Activated CD8-positive, alpha-beta T cell treated with anti-CD3 and anti-CD28 coated beads, Interleukin-2, amount 10 ng/mL, durations not matched to agents 7 days and 5 days (primary cell): ENCODE results near the gene SLC36A2. TPM values are rescaled to one million over a fixed set of nuclear protein-coding genes. Genes with fewer than 3 reads are reported as not detected.
"Not testable (repeated sequence)": the region's sequence is repeated elsewhere in the genome, so short reads cannot be mapped to it uniquely, and the experiment has no call there.

Source experiments
- ATAC-seq: fragments of 150-1000 bp; cut with Tn5 transposase; one replicate; pipeline ENCODE4 v1.10.0; 2021; ENCODE audit warnings: moderate library complexity
- CTCF ChIA-PET: fragments of 350-600 bp; sonication (Branson Sonifier 250); formaldehyde crosslinking; loops from one replicate; lab custom pipeline; 2021; ENCODE audit warnings: antibody characterized with exemption; lab: Charles Lee
- POLR2A ChIA-PET: fragments of 350-600 bp; sonication (Branson Sonifier 250); formaldehyde crosslinking; loops from one replicate; lab custom pipeline; 2021; ENCODE audit warnings: antibody characterized with exemption; lab: Charles Lee
- DNase-seq: peaks from one replicate; pipeline ENCODE4 v3.0.0-alpha.2; 2020
- H3K27ac Mint-ChIP-seq: one replicate; pipeline ENCODE4 v1.8.0; 2021; ENCODE audit warnings: mild to moderate bottlenecking, mixed read lengths
- H3K27me3 Mint-ChIP-seq: one replicate; pipeline ENCODE4 v1.8.0; 2021; ENCODE audit warnings: low read depth, mixed read lengths
- H3K36me3 Mint-ChIP-seq: one replicate; pipeline ENCODE4 v1.8.0; 2021; ENCODE audit warnings: low read depth, mixed read lengths
- H3K4me1 Mint-ChIP-seq: one replicate; pipeline ENCODE4 v1.8.0; 2021; ENCODE audit warnings: low read depth, mixed read lengths
- H3K4me3 Mint-ChIP-seq: one replicate; pipeline ENCODE4 v1.8.0; 2021; ENCODE audit warnings: mild to moderate bottlenecking, mixed read lengths
- H3K9me3 Mint-ChIP-seq: one replicate; pipeline ENCODE4 v1.8.0; 2022; ENCODE audit warnings: mixed read lengths; ENCODE audit not compliant: insufficient read depth
- total RNA-seq, 2 experiments: library from RNA; stranded (reverse); gene quantifications; one replicate each; pipeline ENCODE4 v1.2.3, GENCODE V29; 2021

SLC36A2 gene
- total RNA-seq = not detected

DNA sequence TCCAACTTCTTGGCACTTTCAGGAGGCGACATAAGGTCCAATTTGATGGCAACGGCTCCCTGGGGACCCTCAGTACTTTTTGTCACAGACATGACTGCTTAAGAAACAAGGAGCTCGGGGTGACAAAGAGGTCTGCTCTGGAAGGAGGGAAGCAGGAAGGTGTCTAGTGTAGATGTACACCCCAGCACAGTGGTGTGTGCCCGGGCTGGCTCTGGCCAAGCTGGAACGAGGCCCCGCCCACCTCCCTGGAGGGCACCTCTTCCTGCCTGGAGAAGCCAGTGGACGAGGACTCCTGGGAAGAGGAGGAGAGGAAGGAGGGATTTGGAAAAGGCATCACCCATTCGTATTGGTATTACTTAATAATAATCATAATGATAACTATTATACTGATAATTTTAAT lies at the start of gene SLC36A2:
TSS of gene SLC36A2 (minus strand) at position 191 of the 400 bp plus-strand sequence. CDS start at position 92, 99 bp downstream.
- Mint-ChIP-seq H3K27ac (no peak within 1 kb of the TSS), H3K9me3 (no peaks in the 10 kb centered on the region), H3K4me3 (no peak within 1 kb of the TSS), H3K4me1 (no peaks in the 10 kb centered on the region), H3K36me3 (no peaks in the 10 kb centered on the region), H3K27me3 (peaks cover 27% of the 10 kb centered on the region)
- CTCF ChIA-PET = no interaction called here
- DNase-seq (no peak), ATAC-seq (no peak)
- POLR2A ChIA-PET = no interaction called here

DNA sequence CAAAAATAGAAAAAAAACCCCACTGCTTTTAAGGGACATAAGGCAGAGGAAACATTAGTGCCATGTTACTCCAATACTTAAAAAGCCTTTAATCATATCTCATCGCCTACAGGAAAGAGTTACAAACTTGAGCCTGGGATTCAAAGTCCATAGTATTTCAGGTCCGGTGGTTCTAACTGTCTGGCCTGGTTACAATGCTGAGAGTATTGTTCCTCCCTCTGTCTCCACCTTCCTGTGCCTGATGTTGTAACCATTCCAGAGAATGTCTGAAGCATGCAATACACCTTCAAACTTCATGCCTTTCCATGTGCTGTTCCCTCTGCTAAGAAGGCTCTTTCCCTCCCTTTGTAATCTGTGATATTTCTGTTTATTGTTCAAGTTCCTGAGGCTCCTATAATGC lies 41.6 kb upstream of the SLC36A2 start:
- no peak overlapping the region for H3K4me3 Mint-ChIP-seq
- peaks cover 29% of the 10 kb centered on the region for H3K27me3 Mint-ChIP-seq
- ATAC-seq (no peak), DNase-seq (no peak)
- H3K36me3 Mint-ChIP-seq = no peaks in the 10 kb centered on the region
- H3K9me3 Mint-ChIP-seq = no peaks in the 10 kb centered on the region
- no peak overlapping the region for H3K27ac Mint-ChIP-seq
- ChIA-PET POLR2A (no interaction called here), CTCF (no interaction called here)
- H3K4me1 Mint-ChIP-seq = no peaks in the 10 kb centered on the region

DNA sequence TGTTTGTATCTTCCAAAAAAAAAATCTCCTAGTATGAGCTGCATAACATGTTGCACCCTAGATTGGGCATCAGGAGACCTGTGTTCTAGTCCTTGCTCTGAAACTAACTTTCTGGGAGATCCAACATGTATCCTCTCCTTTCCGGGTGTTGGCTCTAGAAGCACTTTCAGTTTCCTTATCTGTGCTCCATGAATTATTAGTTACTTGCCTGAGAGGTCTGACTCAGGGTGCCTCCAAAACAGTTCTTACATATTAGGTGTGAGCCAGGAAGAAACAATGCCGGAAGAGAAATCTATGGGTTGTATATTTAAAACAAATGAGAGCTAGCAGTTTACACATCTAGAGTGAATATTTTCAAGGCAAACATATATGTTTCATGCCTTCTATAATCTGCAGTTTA lies 36.7 kb upstream of the SLC36A2 start:
- ATAC-seq (no peak), DNase-seq (no peak)
- H3K27me3 Mint-ChIP-seq = peaks cover 18% of the 10 kb centered on the region
- CTCF ChIA-PET = interaction anchor here (1.5 kb wide), 1 partner anchor 268 kb away, joined by 6 read pairs; no protein-coding TSS in a partner anchor
- POLR2A ChIA-PET = no interaction called here
- no peak overlapping the region for H3K27ac Mint-ChIP-seq
- no peaks in the 10 kb centered on the region for H3K9me3 Mint-ChIP-seq
- H3K4me1 Mint-ChIP-seq = no peaks in the 10 kb centered on the region
- H3K4me3 Mint-ChIP-seq = no peak overlapping the region
- no peaks in the 10 kb centered on the region for H3K36me3 Mint-ChIP-seq

DNA sequence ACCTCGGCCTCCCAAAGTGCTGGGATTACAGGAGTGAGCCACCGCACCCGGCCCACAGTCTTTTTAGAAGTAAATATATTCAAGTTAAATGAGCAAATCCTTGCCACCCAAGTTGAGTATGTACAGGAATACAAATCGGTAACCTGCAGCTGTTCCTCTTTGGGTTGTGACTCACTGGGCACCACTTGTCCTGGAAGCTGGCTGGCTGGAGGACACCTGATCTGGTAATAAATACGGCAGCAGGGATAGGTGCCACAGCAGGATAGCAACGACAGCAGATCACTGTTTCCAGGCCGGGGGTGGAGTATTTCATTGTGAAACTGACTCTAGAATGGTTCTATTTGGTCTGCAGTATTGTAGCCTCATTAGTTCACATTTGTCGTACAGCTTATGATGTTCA lies 35.7 kb upstream of the SLC36A2 start:
- ChIA-PET CTCF (no interaction called here), POLR2A (no interaction called here)
- no peaks in the 10 kb centered on the region for H3K36me3 Mint-ChIP-seq
- H3K4me3 Mint-ChIP-seq = no peak overlapping the region
- H3K9me3 Mint-ChIP-seq = no peaks in the 10 kb centered on the region
- H3K4me1 Mint-ChIP-seq = no peaks in the 10 kb centered on the region
- ATAC-seq = no peak
- H3K27me3 Mint-ChIP-seq = peaks cover 15% of the 10 kb centered on the region
- no peak for DNase-seq
- H3K27ac Mint-ChIP-seq = no peak overlapping the region

DNA sequence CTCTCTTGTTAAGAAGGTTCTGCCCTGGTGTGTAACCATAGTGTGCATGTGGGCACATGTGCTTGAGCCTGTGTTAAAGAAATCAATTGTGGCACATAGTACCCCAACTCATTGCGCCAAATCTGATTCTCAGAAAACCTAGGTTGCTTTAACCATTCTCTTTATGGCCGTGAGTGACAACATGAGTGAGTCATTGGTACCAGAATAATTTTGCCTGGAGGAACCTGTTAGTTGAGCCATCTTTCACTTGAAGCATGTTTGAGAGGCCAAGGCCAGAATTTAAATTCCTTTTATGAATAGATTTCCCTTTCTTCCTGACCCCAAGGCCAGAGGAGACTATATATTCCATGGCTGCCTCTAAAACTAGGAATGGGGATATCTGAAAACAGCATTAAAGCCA lies 35.2 kb upstream of the SLC36A2 start:
- Mint-ChIP-seq H3K27me3 (peaks cover 11% of the 10 kb centered on the region), H3K4me1 (no peaks in the 10 kb centered on the region), H3K27ac (no peak overlapping the region), H3K9me3 (no peaks in the 10 kb centered on the region), H3K36me3 (no peaks in the 10 kb centered on the region), H3K4me3 (no peak overlapping the region)
- no peak for DNase-seq
- ATAC-seq = no peak
- ChIA-PET POLR2A (no interaction called here), CTCF (no interaction called here)

DNA sequence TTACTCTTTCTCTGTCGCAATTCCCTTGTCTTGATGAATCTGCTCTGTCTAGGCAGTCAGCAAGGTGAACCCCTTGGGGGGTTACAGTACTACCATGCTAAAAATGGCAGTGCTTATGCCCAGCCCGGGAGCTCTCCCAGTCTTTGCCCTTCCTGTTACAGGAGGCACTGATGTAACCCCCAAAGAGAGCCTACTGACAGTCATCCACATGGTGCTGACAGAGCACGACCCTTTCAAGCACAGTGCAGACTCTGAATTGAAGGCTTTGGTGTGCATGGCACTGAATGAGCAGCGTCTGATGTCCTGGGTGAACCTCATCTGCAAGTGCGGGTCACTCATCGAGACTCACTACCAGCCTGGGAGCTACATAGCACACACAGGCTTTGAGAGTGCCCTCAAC lies 34.5 kb upstream of the SLC36A2 start:
- Mint-ChIP-seq H3K27me3 (peaks cover 8% of the 10 kb centered on the region), H3K4me1 (no peaks in the 10 kb centered on the region), H3K36me3 (no peaks in the 10 kb centered on the region), H3K4me3 (no peak overlapping the region), H3K27ac (no peak overlapping the region), H3K9me3 (no peaks in the 10 kb centered on the region)
- ChIA-PET CTCF (no interaction called here), POLR2A (no interaction called here)
- DNase-seq (no peak), ATAC-seq (no peak)

DNA sequence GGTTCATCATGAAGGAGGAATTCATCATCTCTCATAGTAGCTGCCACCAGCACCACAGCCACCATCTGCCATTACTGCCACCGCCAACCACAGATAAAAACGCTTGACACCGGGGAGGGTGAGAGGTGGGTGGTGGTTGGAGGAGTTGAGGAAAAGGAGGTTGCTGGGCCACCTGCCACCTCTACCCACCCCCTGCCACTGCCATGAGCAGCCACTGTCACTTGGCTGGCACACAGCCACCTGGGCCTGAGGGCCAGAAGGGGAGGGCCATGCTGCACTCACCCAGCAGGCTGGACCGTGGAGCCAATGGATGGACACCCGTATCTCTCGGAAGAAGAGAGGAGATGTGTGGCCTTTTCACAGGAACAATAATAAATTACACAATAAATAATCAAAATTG lies 31.3 kb upstream of the SLC36A2 start:
- no peaks in the 10 kb centered on the region for H3K36me3 Mint-ChIP-seq
- H3K9me3 Mint-ChIP-seq = no peaks in the 10 kb centered on the region
- ATAC-seq (no peak), DNase-seq (no peak)
- peaks cover 2% of the 10 kb centered on the region for H3K27me3 Mint-ChIP-seq
- no peak overlapping the region for H3K27ac Mint-ChIP-seq
- CTCF ChIA-PET = no interaction called here
- POLR2A ChIA-PET = no interaction called here
- no peaks in the 10 kb centered on the region for H3K4me1 Mint-ChIP-seq
- no peak overlapping the region for H3K4me3 Mint-ChIP-seq

DNA sequence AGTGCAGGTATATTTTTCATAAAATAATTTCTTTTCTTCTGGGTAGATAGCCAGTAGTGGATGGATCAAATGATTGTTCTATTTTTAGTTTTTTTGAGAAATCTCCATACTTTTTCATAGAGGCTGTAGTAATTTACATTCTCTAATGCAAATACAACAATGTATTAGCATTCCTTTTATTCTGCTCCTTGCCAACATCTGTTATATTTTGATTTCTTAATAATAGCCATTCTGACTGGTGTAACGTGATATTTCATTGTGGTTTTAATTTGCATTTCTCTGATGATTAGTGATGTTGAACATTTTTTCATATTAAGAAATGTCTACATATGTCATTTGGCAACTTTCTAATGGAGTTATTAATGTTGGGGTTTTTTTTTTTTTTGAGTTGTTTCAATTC lies 27.2 kb upstream of the SLC36A2 start:
- ChIA-PET POLR2A (no interaction called here), CTCF (no interaction called here)
- Mint-ChIP-seq H3K27me3 (peaks cover 2% of the 10 kb centered on the region), H3K36me3 (no peaks in the 10 kb centered on the region), H3K4me1 (no peaks in the 10 kb centered on the region), H3K4me3 (no peak overlapping the region), H3K27ac (no peak overlapping the region), H3K9me3 (no peaks in the 10 kb centered on the region)
- DNase-seq (no peak), ATAC-seq (no peak)

DNA sequence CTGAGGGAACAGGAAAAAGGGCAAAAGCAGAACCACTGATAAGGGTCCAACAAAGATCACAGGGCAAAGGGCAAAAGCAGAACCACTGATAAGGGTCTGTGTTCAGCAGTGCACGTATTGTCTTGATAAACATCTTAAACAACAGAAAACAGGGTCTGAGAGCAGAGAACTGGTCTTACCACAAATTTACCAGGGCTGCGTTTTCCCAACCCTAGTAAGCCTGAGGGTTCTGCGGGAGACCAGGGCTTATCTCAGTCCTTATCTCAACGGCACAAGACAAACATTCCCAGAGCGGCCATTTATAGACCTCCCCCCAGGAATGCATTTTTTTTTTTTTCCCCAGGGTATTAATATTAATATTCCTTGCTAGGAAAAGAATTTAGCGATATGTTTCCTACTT lies 19.7 kb upstream of the SLC36A2 start:
- H3K36me3 Mint-ChIP-seq, CTCF ChIA-PET, H3K4me3 Mint-ChIP-seq, H3K4me1 Mint-ChIP-seq, ATAC-seq, H3K27ac Mint-ChIP-seq, DNase-seq, POLR2A ChIA-PET, H3K27me3 Mint-ChIP-seq: not testable (repeated sequence)
- peaks cover 22% of the 10 kb centered on the region for H3K9me3 Mint-ChIP-seq

DNA sequence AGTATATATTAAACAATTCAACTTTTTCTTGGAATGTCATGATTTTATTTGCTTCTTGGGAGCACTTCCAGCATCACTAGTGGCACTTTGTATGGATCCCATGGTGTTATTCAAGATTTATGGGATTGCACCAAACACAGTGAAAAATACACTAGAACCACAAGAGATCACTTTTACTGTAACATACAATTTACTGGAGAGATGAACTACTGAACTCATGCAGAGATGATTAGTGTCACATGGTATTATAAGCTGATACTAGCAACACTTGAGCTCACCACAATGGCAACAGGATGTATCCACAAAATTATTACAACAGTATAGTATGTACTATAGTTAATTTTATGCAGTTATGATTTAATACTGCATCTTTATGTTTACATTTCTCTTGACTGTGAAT lies 16.3 kb upstream of the SLC36A2 start:
- DNase-seq (no peak), ATAC-seq (no peak)
- Mint-ChIP-seq H3K4me3 (no peak overlapping the region), H3K27me3 (peaks cover 3% of the 10 kb centered on the region), H3K4me1 (no peaks in the 10 kb centered on the region), H3K36me3 (no peaks in the 10 kb centered on the region), H3K27ac (no peak overlapping the region), H3K9me3 (peaks cover 26% of the 10 kb centered on the region)
- CTCF ChIA-PET = no interaction called here
- POLR2A ChIA-PET = no interaction called here

DNA sequence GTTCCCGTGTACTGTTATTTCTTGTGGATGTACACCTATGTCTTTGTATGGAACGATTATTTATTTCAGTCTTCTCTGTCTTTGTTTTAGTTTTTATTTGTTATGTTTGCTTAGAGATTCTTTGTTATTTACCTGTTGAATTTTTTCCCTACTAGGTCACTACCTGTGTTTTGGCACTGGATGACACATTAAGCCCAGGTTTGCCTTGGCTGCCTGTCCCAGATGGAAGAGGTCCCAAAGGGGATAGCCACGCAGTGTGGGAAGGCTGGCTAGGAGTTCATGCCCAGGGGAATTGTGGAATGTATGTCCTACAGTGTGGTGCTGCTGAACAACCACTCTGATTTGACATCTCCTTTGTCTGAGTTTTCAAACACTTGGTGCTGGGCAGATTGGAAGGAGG lies 15.6 kb upstream of the SLC36A2 start:
- Mint-ChIP-seq H3K4me1 (no peaks in the 10 kb centered on the region), H3K4me3 (no peak overlapping the region), H3K36me3 (no peaks in the 10 kb centered on the region), H3K27ac (no peak overlapping the region), H3K27me3 (peaks cover 3% of the 10 kb centered on the region), H3K9me3 (peaks cover 21% of the 10 kb centered on the region)
- no peak for DNase-seq
- ChIA-PET POLR2A (no interaction called here), CTCF (no interaction called here)
- no peak for ATAC-seq

DNA sequence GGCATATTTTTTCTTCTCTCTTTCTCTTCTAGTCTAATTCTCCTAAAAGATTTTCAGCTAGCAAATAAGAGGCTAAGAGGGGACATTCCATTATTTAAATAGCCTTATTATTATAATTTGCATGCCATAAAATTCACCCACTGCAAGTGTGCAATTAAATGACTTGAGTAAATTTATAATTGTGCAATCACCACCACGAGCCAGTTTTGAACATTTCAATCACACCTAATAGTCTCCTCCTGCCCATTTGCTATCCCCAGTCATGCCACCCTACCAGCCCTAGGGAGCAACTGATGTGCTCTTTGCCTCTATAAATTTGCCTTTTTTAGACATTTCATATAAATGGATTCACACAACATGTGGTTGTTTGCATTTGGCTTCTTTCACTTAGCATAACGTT lies 12.0 kb upstream of the SLC36A2 start:
- POLR2A ChIA-PET = no interaction called here
- CTCF ChIA-PET = no interaction called here
- no peaks in the 10 kb centered on the region for H3K36me3 Mint-ChIP-seq
- H3K4me3 Mint-ChIP-seq = no peak overlapping the region
- DNase-seq (no peak), ATAC-seq (no peak)
- peaks cover 9% of the 10 kb centered on the region for H3K9me3 Mint-ChIP-seq
- peaks cover 12% of the 10 kb centered on the region for H3K27me3 Mint-ChIP-seq
- no peak overlapping the region for H3K27ac Mint-ChIP-seq
- H3K4me1 Mint-ChIP-seq = no peaks in the 10 kb centered on the region

DNA sequence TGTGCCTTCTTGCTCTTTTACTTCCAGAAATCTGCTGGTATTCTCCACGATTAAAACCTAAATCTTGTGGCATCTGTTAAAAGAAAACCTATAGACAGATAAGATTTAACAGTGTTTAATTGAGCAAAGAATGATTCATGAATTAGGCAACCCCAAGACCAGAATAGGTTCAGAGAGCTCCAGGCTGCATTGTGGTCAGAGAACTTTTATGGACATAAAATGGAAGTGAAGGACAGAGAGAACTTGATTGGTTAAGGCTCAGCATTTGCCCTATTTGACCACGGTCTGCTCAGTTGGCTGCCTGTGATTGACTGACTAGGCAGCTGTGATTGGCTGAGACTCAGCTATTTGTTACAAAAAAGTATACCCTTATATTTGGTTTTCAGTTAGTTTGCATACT lies 10.4 kb upstream of the SLC36A2 start:
- Mint-ChIP-seq H3K27me3 (peaks cover 10% of the 10 kb centered on the region), H3K36me3 (no peaks in the 10 kb centered on the region), H3K27ac (no peak overlapping the region), H3K4me3 (no peak overlapping the region), H3K9me3 (peaks cover 9% of the 10 kb centered on the region), H3K4me1 (no peaks in the 10 kb centered on the region)
- CTCF ChIA-PET = interaction anchor here (1.2 kb wide), 1 partner anchor 42 kb away, joined by 4 read pairs; no protein-coding TSS in a partner anchor
- POLR2A ChIA-PET = interaction anchor here (1.1 kb wide), 1 partner anchor 9 kb away, joined by 5 read pairs; no protein-coding TSS in a partner anchor
- no peak for DNase-seq
- no peak for ATAC-seq
